Ishikawa (cell line): ENCODE data around the gene C22orf23.

Experiments
- CEBPB ChIP-seq: IDR thresholded peaks from 2 replicates; pipeline ENCODE4 v1.6.1; 2012
- CREB1 ChIP-seq: IDR thresholded peaks from 2 replicates; pipeline ENCODE4 v1.6.1; 2012; ENCODE audit warnings: low read depth
- EGR1 ChIP-seq: IDR thresholded peaks from 2 replicates; pipeline ENCODE4 v1.6.1; 2012
- EP300 ChIP-seq: IDR thresholded peaks from 2 replicates; pipeline ENCODE4 v1.6.1; 2012; ENCODE audit warnings: borderline replicate concordance
- FOXM1 ChIP-seq: IDR thresholded peaks from 2 replicates; pipeline ENCODE4 v1.6.1; 2012; ENCODE audit warnings: low read depth, borderline replicate concordance
- NFIC ChIP-seq: IDR thresholded peaks from 2 replicates; pipeline ENCODE4 v1.6.1; 2012
- RAD21 ChIP-seq: IDR thresholded peaks from 2 replicates; pipeline ENCODE4 v1.6.1; 2012; ENCODE audit warnings: low read depth
- TAF1 ChIP-seq: IDR thresholded peaks from 2 replicates; pipeline ENCODE4 v1.6.1; 2012; ENCODE audit warnings: low read depth, mild to moderate bottlenecking
- TCF12 ChIP-seq: IDR thresholded peaks from 2 replicates; pipeline ENCODE4 v1.6.1; 2012; ENCODE audit warnings: low read depth
- TEAD4 ChIP-seq: IDR thresholded peaks from 2 replicates; pipeline ENCODE4 v1.6.1; 2012
- YY1 ChIP-seq: IDR thresholded peaks from 2 replicates; pipeline ENCODE4 v1.6.1; 2012; ENCODE audit warnings: low read depth
- ZBTB7A ChIP-seq: IDR thresholded peaks from 2 replicates; pipeline ENCODE4 v1.6.1; 2012; ENCODE audit warnings: low read depth
- TF ChIP-seq, protein P1 (sequence below): IDR thresholded peaks from 2 replicates; pipeline ENCODE4 v1.6.1; 2012
- TF ChIP-seq, protein P2 (sequence below): IDR thresholded peaks from 2 replicates; pipeline ENCODE4 v1.6.1; 2012
- TF ChIP-seq, protein P3 (sequence below): IDR thresholded peaks from 2 replicates; pipeline ENCODE4 v1.6.1; 2012; ENCODE audit warnings: low read depth, mild to moderate bottlenecking

C22orf23 gene

DNA sequence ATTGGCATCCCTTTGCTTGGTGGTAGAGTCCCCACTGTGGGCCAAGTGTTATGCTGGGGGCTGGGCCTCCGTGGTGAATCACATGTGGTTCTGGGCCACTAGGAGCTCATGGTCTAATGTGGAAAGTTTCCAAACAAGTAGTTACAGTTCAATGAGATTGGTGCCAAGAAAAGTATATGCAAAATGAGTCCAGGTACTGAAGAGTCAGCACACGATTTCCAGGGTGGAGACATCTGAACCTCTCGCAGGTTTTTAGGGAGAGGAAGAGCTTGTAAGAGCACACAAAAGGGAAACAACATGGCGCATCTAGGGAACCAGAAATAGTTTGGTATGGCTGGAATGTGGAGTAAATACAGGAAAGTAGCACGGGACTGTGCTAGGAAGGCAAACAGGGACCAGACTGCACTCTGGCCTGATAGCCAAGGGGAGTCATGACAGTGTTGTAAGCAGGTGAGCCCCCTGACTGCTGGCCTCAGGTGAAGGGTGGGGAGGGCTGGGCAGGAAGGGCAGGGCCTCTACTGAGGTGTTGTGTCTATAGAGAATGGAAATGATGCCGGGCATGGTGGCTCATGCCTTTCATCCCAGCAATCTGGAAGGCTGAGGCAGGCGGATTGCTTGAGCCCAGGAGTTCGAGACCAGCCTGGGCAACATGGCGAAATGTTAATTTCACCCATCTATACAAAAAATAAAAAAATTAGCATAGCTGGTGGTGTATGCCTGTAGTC lies 12.7 kb upstream of the C22orf23 start:
- TF ChIP-seq TEAD4 = no peak
- TF ChIP-seq FOXM1 = no peak
- no peak for TF ChIP-seq TCF12
- TF ChIP-seq NFIC = no peak
- TF ChIP-seq CEBPB = no peak
- TF ChIP-seq CREB1 = no peak
- TF ChIP-seq YY1 = no peak
- TF ChIP-seq TAF1 = no peak
- TF ChIP-seq, protein P1, sequence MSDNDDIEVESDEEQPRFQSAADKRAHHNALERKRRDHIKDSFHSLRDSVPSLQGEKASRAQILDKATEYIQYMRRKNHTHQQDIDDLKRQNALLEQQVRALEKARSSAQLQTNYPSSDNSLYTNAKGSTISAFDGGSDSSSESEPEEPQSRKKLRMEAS = no peak
- TF ChIP-seq RAD21 = no peak
- TF ChIP-seq, protein P2, sequence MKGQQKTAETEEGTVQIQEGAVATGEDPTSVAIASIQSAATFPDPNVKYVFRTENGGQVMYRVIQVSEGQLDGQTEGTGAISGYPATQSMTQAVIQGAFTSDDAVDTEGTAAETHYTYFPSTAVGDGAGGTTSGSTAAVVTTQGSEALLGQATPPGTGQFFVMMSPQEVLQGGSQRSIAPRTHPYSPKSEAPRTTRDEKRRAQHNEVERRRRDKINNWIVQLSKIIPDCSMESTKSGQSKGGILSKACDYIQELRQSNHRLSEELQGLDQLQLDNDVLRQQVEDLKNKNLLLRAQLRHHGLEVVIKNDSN = no peak
- no peak for TF ChIP-seq ZBTB7A
- TF ChIP-seq, protein P3, sequence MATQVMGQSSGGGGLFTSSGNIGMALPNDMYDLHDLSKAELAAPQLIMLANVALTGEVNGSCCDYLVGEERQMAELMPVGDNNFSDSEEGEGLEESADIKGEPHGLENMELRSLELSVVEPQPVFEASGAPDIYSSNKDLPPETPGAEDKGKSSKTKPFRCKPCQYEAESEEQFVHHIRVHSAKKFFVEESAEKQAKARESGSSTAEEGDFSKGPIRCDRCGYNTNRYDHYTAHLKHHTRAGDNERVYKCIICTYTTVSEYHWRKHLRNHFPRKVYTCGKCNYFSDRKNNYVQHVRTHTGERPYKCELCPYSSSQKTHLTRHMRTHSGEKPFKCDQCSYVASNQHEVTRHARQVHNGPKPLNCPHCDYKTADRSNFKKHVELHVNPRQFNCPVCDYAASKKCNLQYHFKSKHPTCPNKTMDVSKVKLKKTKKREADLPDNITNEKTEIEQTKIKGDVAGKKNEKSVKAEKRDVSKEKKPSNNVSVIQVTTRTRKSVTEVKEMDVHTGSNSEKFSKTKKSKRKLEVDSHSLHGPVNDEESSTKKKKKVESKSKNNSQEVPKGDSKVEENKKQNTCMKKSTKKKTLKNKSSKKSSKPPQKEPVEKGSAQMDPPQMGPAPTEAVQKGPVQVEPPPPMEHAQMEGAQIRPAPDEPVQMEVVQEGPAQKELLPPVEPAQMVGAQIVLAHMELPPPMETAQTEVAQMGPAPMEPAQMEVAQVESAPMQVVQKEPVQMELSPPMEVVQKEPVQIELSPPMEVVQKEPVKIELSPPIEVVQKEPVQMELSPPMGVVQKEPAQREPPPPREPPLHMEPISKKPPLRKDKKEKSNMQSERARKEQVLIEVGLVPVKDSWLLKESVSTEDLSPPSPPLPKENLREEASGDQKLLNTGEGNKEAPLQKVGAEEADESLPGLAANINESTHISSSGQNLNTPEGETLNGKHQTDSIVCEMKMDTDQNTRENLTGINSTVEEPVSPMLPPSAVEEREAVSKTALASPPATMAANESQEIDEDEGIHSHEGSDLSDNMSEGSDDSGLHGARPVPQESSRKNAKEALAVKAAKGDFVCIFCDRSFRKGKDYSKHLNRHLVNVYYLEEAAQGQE = no peak
- TF ChIP-seq EP300 = no peak
- no peak for TF ChIP-seq EGR1

DNA sequence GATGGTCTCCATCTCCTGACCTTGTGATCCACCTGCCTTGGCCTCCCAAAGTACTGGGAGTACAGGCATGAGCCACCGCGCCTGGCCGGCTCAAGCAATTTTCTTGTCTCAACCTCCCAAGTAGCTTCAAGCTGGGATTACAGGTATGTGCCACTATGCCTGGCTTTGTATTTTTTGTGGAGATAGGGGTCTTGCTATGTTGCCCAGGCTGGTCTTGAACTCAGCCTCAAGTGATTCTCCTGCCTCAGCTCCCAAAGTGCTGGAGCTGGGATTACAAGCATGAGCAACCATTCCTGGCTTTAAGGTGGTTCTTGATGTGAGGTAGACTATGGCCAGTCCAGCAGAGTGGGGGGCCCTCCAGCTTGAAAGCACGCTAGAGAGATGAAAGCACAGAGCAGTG lies 7.7 kb upstream of the C22orf23 start:
- TF ChIP-seq, protein P2 = no peak
- no peak for TF ChIP-seq TEAD4
- no peak for TF ChIP-seq FOXM1
- TF ChIP-seq CREB1 = no peak
- TF ChIP-seq RAD21 = no peak
- TF ChIP-seq CEBPB = no peak
- TF ChIP-seq, protein P1 = no peak
- TF ChIP-seq EGR1 = no peak
- no peak for TF ChIP-seq ZBTB7A
- no peak for TF ChIP-seq TCF12
- TF ChIP-seq, protein P3 = no peak
- TF ChIP-seq NFIC = no peak

DNA sequence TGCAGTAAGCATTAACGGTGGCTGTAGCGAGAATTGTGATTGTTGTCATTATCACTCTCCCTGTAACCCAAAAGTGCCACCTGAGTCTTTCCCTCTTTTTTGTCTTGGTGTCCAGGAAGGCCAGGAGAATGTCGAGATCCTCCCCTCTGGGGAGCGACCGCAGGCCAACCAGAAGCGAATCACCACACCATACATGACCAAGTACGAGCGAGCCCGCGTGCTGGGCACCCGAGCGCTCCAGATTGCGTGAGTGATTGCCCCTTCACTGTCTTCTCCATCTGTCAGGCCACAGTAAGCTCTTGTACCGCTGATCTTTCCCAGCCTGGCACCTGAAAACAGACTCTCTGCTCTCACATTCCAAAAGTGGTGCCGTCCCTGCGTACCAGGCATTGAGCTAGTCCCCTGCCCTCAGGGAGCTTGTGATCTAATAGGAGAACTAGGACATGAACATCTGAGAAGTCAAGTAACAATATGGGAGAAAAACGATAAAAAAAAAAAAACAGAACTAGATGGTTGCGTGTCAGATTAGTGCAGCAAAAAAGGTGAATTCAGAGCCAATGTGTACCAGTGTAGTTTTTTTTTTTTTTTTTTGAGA lies 5.9 kb upstream of the C22orf23 start:
- TF ChIP-seq RAD21 (no peak), TCF12 (no peak), EP300 (no peak), FOXM1 (no peak), CREB1 (no peak), ZBTB7A (no peak)
- TF ChIP-seq, protein P3 = no peak
- TF ChIP-seq, protein P2 = no peak

DNA sequence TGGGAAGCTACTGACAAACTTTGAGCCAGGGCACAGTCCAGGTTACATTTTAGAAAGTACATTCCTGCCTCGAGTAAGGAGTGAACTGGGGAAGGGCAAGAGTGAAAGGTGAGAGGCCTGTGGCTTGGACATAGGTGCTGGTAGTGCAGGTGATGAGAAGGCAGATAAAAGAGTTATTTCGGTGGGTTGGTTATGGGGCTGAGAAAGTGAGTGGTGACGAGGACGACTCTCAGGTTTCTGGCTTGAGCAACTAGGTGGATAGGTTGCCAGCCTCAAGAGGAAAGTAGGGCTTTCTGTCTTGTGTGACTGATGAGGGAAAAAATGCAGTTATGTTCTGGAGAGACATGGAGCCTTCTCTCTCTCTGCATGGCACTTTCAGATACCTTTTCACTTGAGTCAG lies 3.8 kb upstream of the C22orf23 start:
- TF ChIP-seq EGR1 (no peak), TAF1 (no peak), CREB1 (no peak), TCF12 (no peak), TEAD4 (no peak), ZBTB7A (no peak)
- TF ChIP-seq, protein P3 = no peak
- TF ChIP-seq, protein P1 = no peak
